ENCODE measurements around the gene CDC42BPA.

DNA sequence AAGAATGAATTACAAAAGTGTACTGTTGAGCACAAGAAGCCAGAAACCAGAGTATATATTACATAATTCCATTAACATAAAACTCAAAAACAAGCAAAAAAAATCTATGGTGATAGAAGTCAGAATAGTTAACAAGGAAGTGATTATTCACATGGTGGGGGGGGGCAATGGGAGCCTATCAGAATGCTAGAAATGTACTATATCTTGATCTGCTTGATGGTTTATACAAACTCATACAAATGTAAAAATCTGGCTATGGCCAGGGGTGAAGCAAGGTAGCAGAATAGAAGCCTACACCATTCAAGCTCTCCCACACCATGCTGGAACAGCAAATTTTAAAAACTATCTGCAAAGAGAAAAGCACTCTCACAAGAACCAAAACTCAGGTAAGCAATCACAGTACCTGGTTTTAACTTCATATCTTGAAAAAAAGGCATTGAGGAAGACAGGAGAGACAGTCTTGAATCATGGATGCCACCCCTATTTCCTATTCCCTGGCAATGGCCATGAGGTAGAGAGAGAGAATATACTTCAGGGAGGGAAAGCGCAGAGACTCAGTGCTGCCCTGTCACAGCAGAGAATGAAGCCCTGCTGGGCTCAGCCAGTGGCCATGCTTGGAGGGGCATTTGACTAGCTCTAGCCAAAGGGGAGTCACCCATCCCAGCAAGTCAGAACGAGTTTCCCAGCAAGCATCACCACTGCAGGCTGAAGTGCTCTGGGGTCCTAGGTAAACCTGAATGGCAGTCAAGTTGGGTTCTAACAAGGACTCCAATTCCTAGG is 73.8 kb downstream of the CDC42BPA start:
- TF ChIP-seq, protein P1, sequence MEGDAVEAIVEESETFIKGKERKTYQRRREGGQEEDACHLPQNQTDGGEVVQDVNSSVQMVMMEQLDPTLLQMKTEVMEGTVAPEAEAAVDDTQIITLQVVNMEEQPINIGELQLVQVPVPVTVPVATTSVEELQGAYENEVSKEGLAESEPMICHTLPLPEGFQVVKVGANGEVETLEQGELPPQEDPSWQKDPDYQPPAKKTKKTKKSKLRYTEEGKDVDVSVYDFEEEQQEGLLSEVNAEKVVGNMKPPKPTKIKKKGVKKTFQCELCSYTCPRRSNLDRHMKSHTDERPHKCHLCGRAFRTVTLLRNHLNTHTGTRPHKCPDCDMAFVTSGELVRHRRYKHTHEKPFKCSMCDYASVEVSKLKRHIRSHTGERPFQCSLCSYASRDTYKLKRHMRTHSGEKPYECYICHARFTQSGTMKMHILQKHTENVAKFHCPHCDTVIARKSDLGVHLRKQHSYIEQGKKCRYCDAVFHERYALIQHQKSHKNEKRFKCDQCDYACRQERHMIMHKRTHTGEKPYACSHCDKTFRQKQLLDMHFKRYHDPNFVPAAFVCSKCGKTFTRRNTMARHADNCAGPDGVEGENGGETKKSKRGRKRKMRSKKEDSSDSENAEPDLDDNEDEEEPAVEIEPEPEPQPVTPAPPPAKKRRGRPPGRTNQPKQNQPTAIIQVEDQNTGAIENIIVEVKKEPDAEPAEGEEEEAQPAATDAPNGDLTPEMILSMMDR (conservative IDR thresholded peaks at IDR 0.05; ENCODE audit: low read depth, low read length), result no peak
- TF ChIP-seq EZH2 (IDR thresholded peaks at IDR 0.05; ENCODE audit: low read length, unreplicated experiment), result no peak
- no peak for TF ChIP-seq EZH2phosphoT487 (IDR thresholded peaks at IDR 0.05; ENCODE audit: borderline replicate concordance, low read length)
